Measurements from ENCODE around the gene KCNJ12.
"Not testable (repeated sequence)": the region's sequence is repeated elsewhere in the genome, so short reads cannot be mapped to it uniquely, and the experiment has no call there.

Gene KCNJ12

GRCh38 chr17:21418446-21419298 is 42.5 kb downstream of the KCNJ12 start:
- DNase-seq (ENCODE audit: extremely low read depth in 1 of 2, low read depth in 1 of 2) = no peak

- no peak for DNase-seq (ENCODE audit: extremely low read depth in 1 of 2, low read depth in 1 of 2)
These were observed 43.4 kb downstream of the KCNJ12 start for GRCh38 chr17:21419299-21420239.

GRCh38 chr17:21420503-21421090 is 44.4 kb downstream of the KCNJ12 start:
- not testable (repeated sequence) for DNase-seq (ENCODE audit: extremely low read depth in 1 of 2, low read depth in 1 of 2)

- not testable (repeated sequence) for DNase-seq (ENCODE audit: extremely low read depth in 1 of 2, low read depth in 1 of 2)
These were observed 45.5 kb downstream of the KCNJ12 start for GRCh38 chr17:21421421-21422310.

GRCh38 chr17:21422311-21423189 is 46.4 kb downstream of the KCNJ12 start:
- not testable (repeated sequence) for DNase-seq (ENCODE audit: extremely low read depth in 1 of 2, low read depth in 1 of 2)

GRCh38 chr17:21423190-21423493 is 47.0 kb downstream of the KCNJ12 start:
- not testable (repeated sequence) for DNase-seq (ENCODE audit: extremely low read depth in 1 of 2, low read depth in 1 of 2)

GRCh38 chr17:21424697-21425096 is 48.5 kb downstream of the KCNJ12 start:
- not testable (repeated sequence) for DNase-seq (ENCODE audit: extremely low read depth in 1 of 2, low read depth in 1 of 2)

- no peak for DNase-seq (ENCODE audit: extremely low read depth in 1 of 2, low read depth in 1 of 2)
These were observed 49.2 kb downstream of the KCNJ12 start for GRCh38 chr17:21425321-21425720.

GRCh38 chr17:21425736-21426135 is 49.6 kb downstream of the KCNJ12 start:
- no peak for DNase-seq (ENCODE audit: extremely low read depth in 1 of 2, low read depth in 1 of 2)

- not testable (repeated sequence) for DNase-seq (ENCODE audit: extremely low read depth in 1 of 2, low read depth in 1 of 2)
These were observed 50.1 kb downstream of the KCNJ12 start for GRCh38 chr17:21426246-21426645.

- DNase-seq (ENCODE audit: extremely low read depth in 1 of 2, low read depth in 1 of 2) = not testable (repeated sequence)
These were observed 50.7 kb downstream of the KCNJ12 start for GRCh38 chr17:21426876-21427275.

- DNase-seq (ENCODE audit: extremely low read depth in 1 of 2, low read depth in 1 of 2) = not testable (repeated sequence)
These were observed 51.6 kb downstream of the KCNJ12 start for GRCh38 chr17:21427727-21428126.

- not testable (repeated sequence) for DNase-seq (ENCODE audit: extremely low read depth in 1 of 2, low read depth in 1 of 2)
These were observed 52.7 kb downstream of the KCNJ12 start for GRCh38 chr17:21428752-21429424.

- not testable (repeated sequence) for DNase-seq (ENCODE audit: extremely low read depth in 1 of 2, low read depth in 1 of 2)
These were observed 53.9 kb downstream of the KCNJ12 start for GRCh38 chr17:21429921-21430628.

GRCh38 chr17:21433971-21434370 is 57.8 kb downstream of the KCNJ12 start:
- DNase-seq (ENCODE audit: extremely low read depth in 1 of 2, low read depth in 1 of 2) = not testable (repeated sequence)

- not testable (repeated sequence) for DNase-seq (ENCODE audit: extremely low read depth in 1 of 2, low read depth in 1 of 2)
These were observed 58.8 kb downstream of the KCNJ12 start for GRCh38 chr17:21434976-21435375.

- DNase-seq (ENCODE audit: extremely low read depth in 1 of 2, low read depth in 1 of 2) = not testable (repeated sequence)
These were observed 60.3 kb downstream of the KCNJ12 start for GRCh38 chr17:21436481-21436880.

Measured in stimulated activated CD8-positive, alpha-beta memory T cell treated with anti-CD3 and anti-CD28 coated beads, Interleukin-7, amount 100 ng/mL, for 48 hours (primary cell).